CD4-positive, alpha-beta T cell treated with Interleukin-6 at 100 ng/mL for 8 hours (primary cell): ENCODE measurements around the gene MAGEE2.
"Not testable (repeated sequence)": the region's sequence is repeated elsewhere in the genome, so short reads cannot be mapped to it uniquely, and the experiment has no call there.

Experiments used
- DNase-seq: peaks from one replicate; pipeline ENCODE4 v3.0.0-alpha.2; 2020; ENCODE audit warnings: mixed read lengths, low spot score

Gene MAGEE2, protein sequence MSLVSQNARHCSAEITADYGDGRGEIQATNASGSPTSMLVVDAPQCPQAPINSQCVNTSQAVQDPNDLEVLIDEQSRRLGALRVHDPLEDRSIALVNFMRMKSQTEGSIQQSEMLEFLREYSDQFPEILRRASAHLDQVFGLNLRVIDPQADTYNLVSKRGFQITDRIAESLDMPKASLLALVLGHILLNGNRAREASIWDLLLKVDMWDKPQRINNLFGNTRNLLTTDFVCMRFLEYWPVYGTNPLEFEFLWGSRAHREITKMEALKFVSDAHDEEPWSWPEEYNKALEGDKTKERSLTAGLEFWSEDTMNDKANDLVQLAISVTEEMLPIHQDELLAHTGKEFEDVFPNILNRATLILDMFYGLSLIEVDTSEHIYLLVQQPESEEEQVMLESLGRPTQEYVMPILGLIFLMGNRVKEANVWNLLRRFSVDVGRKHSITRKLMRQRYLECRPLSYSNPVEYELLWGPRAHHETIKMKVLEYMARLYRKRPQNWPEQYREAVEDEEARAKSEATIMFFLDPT

DNA sequence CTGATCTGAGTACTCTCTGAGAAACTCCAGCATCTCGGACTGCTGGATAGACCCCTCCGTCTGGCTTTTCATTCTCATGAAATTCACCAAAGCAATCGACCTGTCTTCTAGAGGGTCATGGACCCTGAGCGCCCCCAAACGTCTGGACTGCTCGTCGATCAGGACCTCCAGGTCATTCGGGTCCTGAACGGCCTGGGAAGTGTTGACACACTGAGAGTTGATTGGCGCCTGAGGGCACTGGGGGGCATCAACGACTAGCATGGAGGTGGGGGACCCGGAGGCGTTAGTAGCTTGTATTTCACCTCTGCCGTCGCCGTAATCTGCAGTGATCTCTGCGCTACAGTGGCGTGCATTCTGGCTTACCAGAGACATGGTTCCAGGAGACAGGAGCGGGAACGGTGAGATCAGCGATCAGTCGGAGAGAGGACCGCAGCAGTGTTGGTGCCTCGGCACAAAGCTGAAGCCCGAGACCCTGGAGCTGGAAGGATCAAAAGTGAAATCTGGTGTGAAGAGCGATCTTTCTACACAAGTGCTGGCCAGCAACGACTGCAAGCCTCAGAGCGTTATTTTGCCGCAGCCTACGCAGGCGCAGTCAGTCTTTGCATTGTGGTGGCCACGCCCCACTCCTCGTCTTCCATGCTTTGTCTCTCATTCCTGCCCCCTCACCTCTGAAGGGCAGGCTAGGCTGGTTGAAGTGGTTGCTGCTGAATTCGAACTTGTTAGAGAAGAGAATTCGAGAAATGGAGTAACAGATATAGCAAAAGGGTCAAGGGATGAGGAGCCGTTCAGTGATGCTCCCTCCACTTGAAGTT is at the start of gene MAGEE2:
Gene MAGEE2 (minus strand): TSS at position 575 of the 812 bp plus-strand sequence. CDS start 203 bp downstream, at position 372.
- DNase-seq = no peak

DNA sequence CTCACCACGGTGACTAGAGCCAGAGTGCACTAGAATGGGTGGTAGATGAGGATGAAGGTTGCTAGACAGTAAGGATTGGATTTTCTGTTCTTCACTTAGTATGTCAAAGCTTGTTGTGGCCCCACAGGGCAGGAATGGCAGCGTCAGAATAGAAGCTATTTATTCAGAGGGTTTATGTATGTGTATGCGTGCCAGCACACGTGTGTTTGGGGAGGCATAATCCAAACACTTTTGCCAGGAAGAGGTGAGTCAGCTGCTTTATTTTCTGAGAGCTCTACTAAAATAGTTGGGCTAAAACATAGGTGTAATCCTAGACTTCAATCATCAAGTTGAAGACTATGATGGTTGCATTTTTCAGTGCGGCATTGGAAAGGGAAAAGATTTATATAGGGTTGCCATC is 1.2 kb upstream of the MAGEE2 start:
- DNase-seq = no peak

DNA sequence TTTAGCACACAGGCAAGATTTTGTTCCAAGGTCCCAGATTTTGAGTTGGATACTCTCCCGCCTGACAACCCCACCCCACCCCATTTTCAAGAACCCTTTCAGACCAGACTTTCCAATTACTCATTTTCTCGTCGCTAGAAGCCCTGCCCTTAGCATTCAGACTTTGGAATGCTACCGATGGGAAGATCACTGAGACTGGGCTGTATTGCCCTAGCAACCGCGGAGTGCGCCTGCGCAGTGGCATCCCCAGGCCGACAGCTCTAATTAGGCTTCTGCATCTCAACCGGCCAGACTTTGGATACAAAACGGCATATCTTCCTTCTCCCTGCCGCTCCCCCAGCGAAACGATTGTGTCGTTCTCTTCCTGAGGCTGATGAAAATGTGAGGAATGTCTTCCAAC is 3.4 kb downstream of the MAGEE2 start:
- no peak for DNase-seq

DNA sequence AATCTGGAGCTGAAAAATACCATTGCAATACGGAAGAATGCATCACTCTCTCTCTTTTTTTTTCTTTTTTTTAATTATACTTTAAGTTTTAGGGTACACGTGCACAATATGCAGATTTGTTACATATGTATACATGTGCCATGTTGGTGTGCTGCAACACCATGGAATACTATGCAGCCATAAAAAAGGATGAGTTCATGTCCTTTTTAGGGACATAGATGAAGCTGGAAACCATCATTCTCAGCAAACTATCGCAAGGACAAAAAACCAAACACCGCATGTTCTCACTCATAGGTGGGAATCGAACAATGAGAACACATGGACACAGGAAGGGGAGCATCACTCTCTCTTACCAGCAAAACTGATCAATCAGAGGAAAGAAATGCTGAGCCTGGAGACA is 17.0 kb downstream of the MAGEE2 start:
- not testable (repeated sequence) for DNase-seq

DNA sequence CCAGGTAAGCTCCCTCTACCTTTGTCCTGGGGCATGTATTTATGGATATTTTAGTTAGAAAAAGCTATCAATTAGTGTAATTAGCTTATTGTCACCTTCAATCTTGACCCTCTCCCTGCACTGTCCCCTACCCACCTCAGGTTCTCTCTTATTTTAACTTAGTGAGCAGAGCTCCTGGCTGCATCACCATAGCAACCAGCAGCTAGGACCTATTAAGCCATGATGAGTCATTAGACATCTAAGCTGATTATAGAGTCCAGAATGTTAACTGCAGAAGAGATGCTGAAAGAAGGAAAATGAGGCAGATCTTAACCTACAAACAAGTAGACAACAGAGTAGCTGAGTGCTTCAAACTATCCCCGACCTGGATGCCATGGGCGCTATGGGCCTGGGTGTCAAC is 36.6 kb downstream of the MAGEE2 start:
- no peak for DNase-seq

DNA sequence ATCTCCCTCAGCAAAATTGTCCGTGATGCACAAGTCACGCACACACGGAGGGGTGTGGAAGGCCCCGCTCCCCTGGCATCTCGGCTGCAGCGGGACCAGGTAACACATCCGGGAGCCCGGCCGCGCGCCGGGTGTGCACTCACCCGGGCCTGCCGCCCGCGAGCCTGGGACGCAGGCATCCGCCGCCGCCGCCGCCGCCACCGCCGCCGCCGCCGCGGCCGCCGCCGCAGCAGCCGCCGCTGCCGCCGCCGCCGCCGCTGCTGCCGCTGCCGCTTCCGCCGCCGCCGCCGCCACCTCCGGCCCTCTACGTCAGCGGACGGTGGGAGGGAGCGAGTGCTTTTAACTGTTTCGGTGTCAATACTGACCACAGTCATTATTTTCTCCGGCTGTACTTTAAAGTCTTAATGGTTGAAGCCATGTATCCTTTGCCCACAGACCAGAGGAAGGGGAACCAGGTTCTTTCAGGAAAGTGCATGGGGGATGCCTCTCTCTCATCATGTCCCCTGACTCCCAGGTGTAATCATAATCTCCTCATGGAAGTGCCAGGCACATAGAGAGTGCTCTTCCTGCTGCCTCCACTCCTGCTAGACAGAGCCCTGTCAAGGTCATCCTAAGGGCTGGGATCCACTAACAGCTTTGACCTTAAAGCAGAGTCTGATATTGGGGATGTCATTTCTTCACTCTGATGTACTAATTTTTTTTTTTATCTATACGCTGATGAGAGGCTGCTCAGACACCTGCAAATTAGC is 38.0 kb downstream of the MAGEE2 start:
- DNase-seq = peak; percentile 5
